Vagina (tissue), 2 donors: Measurements from ENCODE around the gene OXCT1. TPM values are rescaled to one million over a fixed set of nuclear protein-coding genes. Genes with fewer than 3 reads are reported as not detected.

ENCODE experiments used
- DNase-seq, 2 donors: peaks; one replicate each; pipeline ENCODE4 v3.0.0-alpha.2; 2017; ENCODE audit errors: extremely low spot score in 2 of 2
- H3K27ac ChIP-seq: fragments of 200-600 bp; sonication (generic); one replicate; pipeline ENCODE4 v1.5.1; 2019
- H3K27me3 ChIP-seq: fragments of 200-600 bp; sonication (generic); one replicate; pipeline ENCODE4 v1.5.1; 2019
- H3K36me3 ChIP-seq, 2 donors: fragments of 200-600 bp; sonication (generic); one replicate each; pipeline ENCODE4 v1.5.1; 2017 to 2019
- H3K4me1 ChIP-seq: fragments of 200-600 bp; sonication (generic); one replicate; pipeline ENCODE4 v1.5.1; 2019
- H3K4me3 ChIP-seq, 2 donors: fragments of 200-600 bp; sonication (generic); 1 replicate in 1 of 2; 2 replicates in 1 of 2; pipeline ENCODE4 v1.5.1; 2016 to 2019
- H3K9me3 ChIP-seq: fragments of 200-600 bp; sonication (generic); one replicate; pipeline ENCODE4 v1.5.1; 2019
- POLR2A ChIP-seq, 2 donors: fragments of 450-650 bp; IDR thresholded peaks; one replicate each; pipeline ENCODE4 v1.6.1; 2017; ENCODE audit warnings: antibody characterized with exemption in 2 of 2, mild to moderate bottlenecking in 2 of 2, moderate library complexity in 2 of 2
- POLR2AphosphoS5 ChIP-seq, 2 donors: sonication (generic); formaldehyde crosslinking; IDR thresholded peaks; one replicate each; pipeline ENCODE4 v1.9.0; 2017; ENCODE audit warnings: antibody characterized with exemption in 2 of 2, mild to moderate bottlenecking in 2 of 2, low read depth in 1 of 2; ENCODE audit not compliant: insufficient read depth in 1 of 2
- intact Hi-C: fragments of 100-400 bp; cut with DNase I; formaldehyde crosslinking; loops from one replicate; pipeline ENCODE4 v1.15.1; 2023
- total RNA-seq: library from RNA; depleted of rRNA; stranded (reverse); fragments of >200 nt; gene quantifications from one replicate; pipeline ENCODE4 v1.2.3, GENCODE V29; 2016
- TF ChIP-seq, protein P1 (sequence below), 3 experiments: fragments of 450-650 bp in 2 of 3; fragments of 200-600 bp in 1 of 3; sonication (generic) in 1 of 3; IDR thresholded peaks; one replicate each; pipeline ENCODE4 v1.5.1; 2017 to 2019; ENCODE audit warnings: antibody characterized with exemption in 3 of 3, mild to moderate bottlenecking in 2 of 3, moderate library complexity in 2 of 3

The OXCT1 gene
- total RNA-seq, 1 donor from 2014 or later, result 15.5 TPM

GRCh38 chr5:41755705-41756104, 114.5 kb downstream of the OXCT1 start:
- DNase-seq, result no peak
- intact Hi-C loops, result no loop called here
- no peak overlapping the region for H3K4me3 ChIP-seq
- no peaks in the 10 kb centered on the region for H3K4me1 ChIP-seq
- H3K27me3 ChIP-seq, result no peaks in the 10 kb centered on the region
- H3K36me3 ChIP-seq, result peaks cover 0 to under 1% of the 10 kb centered on the region in 2 donors
- TF ChIP-seq, protein P1, sequence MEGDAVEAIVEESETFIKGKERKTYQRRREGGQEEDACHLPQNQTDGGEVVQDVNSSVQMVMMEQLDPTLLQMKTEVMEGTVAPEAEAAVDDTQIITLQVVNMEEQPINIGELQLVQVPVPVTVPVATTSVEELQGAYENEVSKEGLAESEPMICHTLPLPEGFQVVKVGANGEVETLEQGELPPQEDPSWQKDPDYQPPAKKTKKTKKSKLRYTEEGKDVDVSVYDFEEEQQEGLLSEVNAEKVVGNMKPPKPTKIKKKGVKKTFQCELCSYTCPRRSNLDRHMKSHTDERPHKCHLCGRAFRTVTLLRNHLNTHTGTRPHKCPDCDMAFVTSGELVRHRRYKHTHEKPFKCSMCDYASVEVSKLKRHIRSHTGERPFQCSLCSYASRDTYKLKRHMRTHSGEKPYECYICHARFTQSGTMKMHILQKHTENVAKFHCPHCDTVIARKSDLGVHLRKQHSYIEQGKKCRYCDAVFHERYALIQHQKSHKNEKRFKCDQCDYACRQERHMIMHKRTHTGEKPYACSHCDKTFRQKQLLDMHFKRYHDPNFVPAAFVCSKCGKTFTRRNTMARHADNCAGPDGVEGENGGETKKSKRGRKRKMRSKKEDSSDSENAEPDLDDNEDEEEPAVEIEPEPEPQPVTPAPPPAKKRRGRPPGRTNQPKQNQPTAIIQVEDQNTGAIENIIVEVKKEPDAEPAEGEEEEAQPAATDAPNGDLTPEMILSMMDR (IDR thresholded peaks at IDR 0.05), result no peak
- no peak for TF ChIP-seq POLR2A (IDR thresholded peaks at IDR 0.05)
- H3K27ac ChIP-seq, result no peak overlapping the region
- H3K9me3 ChIP-seq, result no peaks in the 10 kb centered on the region

DNA sequence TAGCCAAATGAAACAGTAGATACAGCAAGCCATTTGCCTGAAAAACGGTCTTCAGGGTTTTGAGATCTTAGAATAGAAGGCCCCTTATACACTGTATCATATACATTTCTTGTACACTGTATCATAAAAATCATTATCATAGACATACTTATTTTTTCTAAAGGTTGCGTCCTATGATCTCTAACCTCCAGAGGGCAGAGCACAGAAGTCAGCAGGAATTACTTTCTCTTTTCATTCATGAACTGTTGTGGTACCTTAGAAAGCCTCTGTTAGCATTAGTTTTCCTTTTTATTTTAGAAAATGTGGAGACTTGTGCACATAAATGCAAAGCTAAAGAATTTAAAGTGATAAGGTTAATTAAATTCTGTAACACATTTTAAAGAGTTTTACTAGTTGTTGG, 115.4 kb downstream of the OXCT1 start:
- TF ChIP-seq, protein P1 (IDR thresholded peaks at IDR 0.05), result no peak
- TF ChIP-seq POLR2AphosphoS5 (IDR thresholded peaks at IDR 0.05; ENCODE audit: insufficient read depth in 1 of 2, low read depth in 1 of 2) (no peak), POLR2A (IDR thresholded peaks at IDR 0.05) (no peak)
- H3K27ac ChIP-seq, result no peak overlapping the region
- intact Hi-C loops, result no loop called here
- no peaks in the 10 kb centered on the region for H3K27me3 ChIP-seq
- H3K4me1 ChIP-seq, result no peaks in the 10 kb centered on the region
- H3K36me3 ChIP-seq, result no peaks in the 10 kb centered on the region
- H3K4me3 ChIP-seq, result no peak overlapping the region
- DNase-seq, result no peak
- no peaks in the 10 kb centered on the region for H3K9me3 ChIP-seq

DNA sequence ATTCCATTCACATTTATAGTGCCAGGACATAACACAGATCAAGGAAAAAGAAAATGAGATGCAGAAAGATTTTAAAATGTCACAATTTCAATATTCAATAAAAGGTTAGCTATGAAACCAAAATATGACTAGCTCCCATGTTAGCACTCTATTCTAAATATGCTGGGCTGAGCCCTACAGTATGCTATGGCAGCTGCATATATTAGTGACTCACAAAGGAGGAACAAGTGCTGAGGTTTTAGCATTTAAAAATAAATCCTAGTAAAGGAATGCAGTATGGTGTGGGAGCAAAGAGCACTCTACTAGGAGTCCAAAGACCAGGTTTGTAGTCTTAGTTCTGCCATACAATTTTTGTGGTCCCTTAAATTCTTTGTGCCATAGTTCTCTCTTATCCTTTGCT, 118.4 kb downstream of the OXCT1 start:
- Histone ChIP-seq H3K9me3 (no peaks in the 10 kb centered on the region), H3K36me3 (no peaks in the 10 kb centered on the region), H3K4me1 (no peaks in the 10 kb centered on the region), H3K4me3 (no peak overlapping the region), H3K27ac (no peak overlapping the region), H3K27me3 (no peaks in the 10 kb centered on the region)
- no peak for DNase-seq
- intact Hi-C loops, result no loop called here
- TF ChIP-seq POLR2A (IDR thresholded peaks at IDR 0.05), result no peak
- TF ChIP-seq, protein P1 (IDR thresholded peaks at IDR 0.05), result no peak
- TF ChIP-seq POLR2AphosphoS5 (IDR thresholded peaks at IDR 0.05; ENCODE audit: insufficient read depth in 1 of 2, low read depth in 1 of 2), result no peak

DNA sequence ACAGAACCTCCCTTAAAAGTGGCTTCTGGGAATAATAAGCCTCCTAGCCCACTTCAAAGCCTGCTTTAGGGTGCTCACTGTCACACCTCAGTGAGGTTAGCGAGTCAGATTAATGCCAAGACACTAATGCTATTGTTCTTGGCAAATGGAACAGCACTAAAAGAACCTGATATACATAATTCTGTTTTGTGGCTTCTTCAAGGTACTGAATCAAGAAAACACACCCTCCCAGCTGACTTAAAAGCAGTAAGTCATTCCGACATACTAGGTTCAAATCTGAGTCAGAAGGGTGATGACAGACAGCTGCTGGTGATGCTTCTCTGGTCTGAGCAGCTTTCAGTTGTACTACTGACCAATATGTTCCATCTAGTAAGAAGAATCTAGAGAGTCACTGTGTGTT, 121.6 kb downstream of the OXCT1 start:
- no peaks in the 10 kb centered on the region for H3K36me3 ChIP-seq
- TF ChIP-seq, protein P1 (IDR thresholded peaks at IDR 0.05), result no peak
- no peak for TF ChIP-seq POLR2A (IDR thresholded peaks at IDR 0.05)
- no peak for TF ChIP-seq POLR2AphosphoS5 (IDR thresholded peaks at IDR 0.05; ENCODE audit: insufficient read depth in 1 of 2, low read depth in 1 of 2)
- no peaks in the 10 kb centered on the region for H3K9me3 ChIP-seq
- intact Hi-C loops, result no loop called here
- H3K4me1 ChIP-seq, result no peaks in the 10 kb centered on the region
- H3K27ac ChIP-seq, result no peak overlapping the region
- DNase-seq, result no peak
- H3K4me3 ChIP-seq, result no peak overlapping the region
- H3K27me3 ChIP-seq, result no peaks in the 10 kb centered on the region

DNA sequence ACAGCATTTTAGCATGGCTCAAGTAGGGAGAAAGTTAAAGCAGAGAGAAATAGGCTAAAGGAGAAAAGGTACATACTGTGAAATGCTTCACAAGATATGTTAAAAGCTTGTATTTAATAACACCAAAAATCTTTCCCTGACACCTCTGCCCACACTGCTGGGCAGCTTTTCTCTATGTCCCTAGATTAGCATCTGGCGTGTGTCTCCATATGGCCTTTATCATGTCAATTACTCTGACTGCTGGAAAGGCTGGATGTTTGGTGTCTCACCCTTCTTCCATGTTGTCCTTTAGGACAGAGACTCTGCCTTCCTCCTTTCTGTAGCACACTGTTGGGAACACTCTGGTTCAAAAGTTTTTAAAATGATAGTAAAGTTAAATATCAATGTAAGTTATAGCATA, 122.5 kb downstream of the OXCT1 start:
- Histone ChIP-seq H3K4me1 (no peaks in the 10 kb centered on the region), H3K27ac (no peak overlapping the region), H3K9me3 (no peaks in the 10 kb centered on the region), H3K27me3 (no peaks in the 10 kb centered on the region), H3K4me3 (no peak overlapping the region), H3K36me3 (no peaks in the 10 kb centered on the region)
- TF ChIP-seq POLR2A (IDR thresholded peaks at IDR 0.05) (no peak), POLR2AphosphoS5 (IDR thresholded peaks at IDR 0.05; ENCODE audit: insufficient read depth in 1 of 2, low read depth in 1 of 2) (no peak)
- TF ChIP-seq, protein P1 (IDR thresholded peaks at IDR 0.05), result no peak
- no peak for DNase-seq
- intact Hi-C loops, result no loop called here
